Tongue (tissue), 2 donors: Measurements from ENCODE around the gene LRRC46. TPM values are rescaled to one million over a fixed set of nuclear protein-coding genes. Genes with fewer than 3 reads are reported as not detected.

ENCODE experiments used
- DNase-seq: peaks from one replicate; pipeline ENCODE4 v3.0.0-alpha.2; 2015
- total RNA-seq: library from RNA; depleted of rRNA; stranded (reverse); fragments of >200 nt; gene quantifications from one replicate; pipeline ENCODE4 v1.2.3, GENCODE V29; 2014

The LRRC46 gene
- not detected for total RNA-seq

DNA sequence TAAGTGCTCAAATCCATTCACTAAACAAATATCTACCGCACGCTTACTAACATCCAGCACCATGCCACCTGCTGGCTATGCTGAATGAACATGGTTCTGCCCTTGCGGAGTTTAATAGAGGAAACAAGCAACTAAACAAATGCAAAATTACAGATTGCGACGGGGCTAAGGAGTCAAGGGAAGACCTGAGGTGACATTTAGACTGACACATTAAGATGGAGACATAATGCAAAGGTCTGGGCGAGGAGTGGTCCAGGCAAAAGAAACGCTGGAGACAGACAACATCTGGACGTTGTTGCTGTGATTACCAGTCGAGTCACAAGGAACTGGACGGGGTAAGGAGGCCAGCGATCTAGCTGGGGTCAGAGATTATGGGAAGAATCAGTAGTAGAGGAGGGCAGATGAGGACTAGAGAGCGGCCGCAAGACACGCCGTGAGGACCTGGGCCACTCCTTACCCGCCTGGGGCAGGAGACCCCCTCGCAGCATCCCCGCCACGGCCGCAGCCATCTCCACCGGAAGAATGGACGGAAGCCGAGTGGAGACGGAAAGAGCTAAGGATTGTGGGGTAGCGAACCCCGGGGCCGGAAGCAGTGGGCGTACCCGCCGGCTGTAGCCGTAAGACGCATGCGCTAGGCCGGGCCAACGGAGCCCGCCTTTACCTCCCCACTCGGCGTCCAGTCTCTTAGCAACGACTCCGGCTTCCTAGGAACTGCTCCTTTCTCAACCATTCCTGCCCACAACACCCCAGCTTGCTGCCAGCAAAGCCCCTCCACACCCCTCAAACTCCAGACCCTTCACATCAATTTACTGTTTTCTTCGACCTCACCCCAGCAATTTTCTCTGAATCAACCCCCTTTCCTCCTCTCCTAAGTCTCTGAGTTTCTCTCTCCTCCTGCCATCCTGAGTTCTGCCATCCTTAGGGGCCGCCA lies at the start of gene LRRC46, which contains the start of gene MRPL10:
Gene LRRC46, plus strand, starts transcription at position 668 of the 931 bp plus-strand sequence. CDS start 320 bp downstream, outside the sequence.
Gene MRPL10, minus strand, starts transcription at position 539 of the 931 bp plus-strand sequence. Its CDS starts 30 bp downstream, at position 509.
- peak; percentile 98 for DNase-seq

DNA sequence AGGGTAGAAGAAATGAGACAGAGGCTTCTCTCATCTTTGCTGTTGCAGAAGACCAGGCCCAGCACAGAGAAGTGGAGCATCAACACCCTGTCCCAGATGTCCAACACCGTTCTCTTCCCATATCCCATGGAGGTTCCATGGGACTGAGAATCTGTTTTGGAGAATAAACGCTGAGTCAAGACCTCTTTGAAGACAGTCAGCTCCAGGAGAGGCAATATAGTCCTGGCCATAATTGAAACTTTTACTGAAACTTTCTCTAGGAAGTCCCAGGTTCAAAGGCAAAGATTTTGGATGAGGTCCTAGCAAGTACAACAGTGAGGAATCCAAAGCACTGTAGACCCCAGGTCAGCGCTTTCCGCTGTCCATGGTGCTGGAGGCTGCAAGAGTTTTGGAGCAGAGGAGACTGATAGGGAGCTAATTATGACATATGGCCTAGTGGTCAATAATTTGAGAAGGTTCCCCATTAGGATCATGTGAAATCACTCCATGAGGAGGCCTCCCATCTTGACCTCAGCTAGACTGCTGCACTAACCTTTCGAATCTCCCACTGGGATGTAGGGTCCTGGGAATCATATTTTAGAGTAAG lies 45.8 kb upstream of the LRRC46 start:
- DNase-seq: peak; percentile 73

DNA sequence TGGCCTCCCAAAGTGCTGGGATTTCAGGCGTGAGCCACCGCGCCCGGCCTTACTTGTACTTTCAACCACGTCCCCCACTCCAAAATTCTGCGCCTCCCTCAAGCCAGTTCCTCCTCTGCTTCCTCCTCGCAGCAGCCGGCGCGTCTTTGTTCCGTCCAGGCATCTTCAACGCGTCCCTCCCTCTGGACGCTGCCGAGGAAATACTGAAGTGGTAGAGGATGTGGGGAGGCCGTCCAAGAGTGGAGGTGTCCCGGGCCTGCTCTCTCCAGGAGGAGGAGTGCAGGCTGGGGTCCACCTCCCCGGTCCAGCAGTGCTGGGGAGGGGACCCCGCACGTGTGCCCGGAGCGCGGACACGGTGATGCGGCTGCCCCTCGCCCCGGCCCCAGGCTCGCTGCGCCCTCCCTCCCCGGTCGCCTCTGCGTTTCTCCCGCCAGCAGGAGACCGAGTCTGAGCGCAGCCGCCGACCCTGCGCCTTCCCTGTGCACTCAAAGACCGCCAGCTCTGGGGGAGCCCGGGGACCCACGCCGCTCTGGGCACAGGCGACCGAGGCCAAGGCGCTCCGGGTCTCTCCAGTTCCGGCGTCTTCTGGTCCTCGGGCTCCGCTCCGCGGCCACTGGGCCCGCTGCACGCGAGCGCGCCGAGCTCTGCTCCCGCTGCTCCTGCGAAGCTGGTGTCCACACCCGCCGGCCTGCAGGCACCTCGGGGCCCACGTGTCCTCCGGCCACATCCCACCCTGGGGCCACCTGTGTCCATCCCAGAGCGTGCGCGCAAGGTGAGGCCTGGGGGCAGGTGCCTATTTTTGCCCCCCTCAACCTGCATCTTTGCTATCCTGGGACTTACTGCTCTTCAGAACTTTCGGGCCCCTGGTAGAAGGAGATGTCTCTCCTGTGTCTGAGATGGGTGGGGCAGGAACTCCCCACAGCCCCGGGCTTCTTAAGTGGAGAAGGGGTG lies 41.6 kb upstream of the LRRC46 start:
- peak; percentile 40 for DNase-seq

GRCh38 chr17:47791025-47791424 lies 40.4 kb upstream of the LRRC46 start:
- DNase-seq: no peak

DNA sequence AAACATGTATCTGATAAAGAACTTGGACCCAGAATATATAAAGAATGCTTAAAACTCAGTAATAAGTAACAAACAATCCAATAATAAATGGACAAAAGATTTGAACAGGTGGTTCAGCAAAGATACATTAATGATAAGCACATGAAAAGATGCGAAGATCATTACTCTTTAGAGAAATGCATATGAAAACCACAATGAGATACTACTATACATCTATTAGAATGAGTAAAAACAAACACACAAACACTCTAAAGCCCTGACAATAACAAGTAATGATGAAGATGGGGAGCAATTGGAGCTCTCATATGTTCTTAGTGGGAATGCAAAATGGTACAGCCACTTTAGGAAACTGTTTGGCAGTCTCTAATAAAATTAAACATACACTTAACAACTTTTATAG lies 39.0 kb upstream of the LRRC46 start:
- no peak for DNase-seq

GRCh38 chr17:47792979-47793378 lies 38.5 kb upstream of the LRRC46 start:
- no peak for DNase-seq

GRCh38 chr17:47797797-47798196 lies 33.7 kb upstream of the LRRC46 start:
- no peak for DNase-seq

GRCh38 chr17:47800686-47801085 lies 30.8 kb upstream of the LRRC46 start:
- no peak for DNase-seq

DNA sequence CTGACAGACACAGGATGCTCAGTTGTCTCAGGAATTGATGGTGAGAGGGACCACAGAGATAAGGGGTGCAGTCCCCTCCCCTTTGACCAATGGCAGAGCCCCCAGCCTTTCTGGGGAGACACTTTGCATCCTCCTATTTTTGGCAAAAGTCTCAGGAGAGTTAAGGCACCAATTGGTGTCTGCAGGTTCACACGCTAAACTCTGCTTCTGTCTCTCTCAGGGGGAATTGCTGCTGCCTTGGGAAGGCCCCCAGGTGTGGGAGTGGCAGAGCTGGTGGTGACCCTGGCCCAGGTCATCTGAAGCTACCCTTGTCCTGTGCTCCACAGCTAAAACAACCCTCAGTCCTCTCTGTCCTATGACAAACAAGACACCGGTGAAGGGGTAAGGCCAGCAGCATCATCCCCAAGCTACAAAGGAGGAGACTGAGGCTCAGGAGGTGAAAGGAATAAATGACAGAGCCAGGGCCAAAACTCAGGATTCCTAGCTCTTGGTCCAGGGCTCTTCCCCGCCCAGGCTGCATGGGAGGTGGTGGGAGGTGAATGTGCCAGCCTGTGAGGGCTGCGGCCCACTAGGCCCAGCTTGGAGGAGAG lies 30.2 kb upstream of the LRRC46 start:
- no peak for DNase-seq

- no peak for DNase-seq
Observed at GRCh38 chr17:47801906-47802305, 29.6 kb upstream of the LRRC46 start.

- peak; percentile 63 for DNase-seq
Observed at GRCh38 chr17:47802341-47803022, 29.0 kb upstream of the LRRC46 start.

GRCh38 chr17:47803201-47803600 lies 28.3 kb upstream of the LRRC46 start:
- no peak for DNase-seq

- DNase-seq: no peak
Observed at GRCh38 chr17:47803751-47804150, 27.7 kb upstream of the LRRC46 start.

DNA sequence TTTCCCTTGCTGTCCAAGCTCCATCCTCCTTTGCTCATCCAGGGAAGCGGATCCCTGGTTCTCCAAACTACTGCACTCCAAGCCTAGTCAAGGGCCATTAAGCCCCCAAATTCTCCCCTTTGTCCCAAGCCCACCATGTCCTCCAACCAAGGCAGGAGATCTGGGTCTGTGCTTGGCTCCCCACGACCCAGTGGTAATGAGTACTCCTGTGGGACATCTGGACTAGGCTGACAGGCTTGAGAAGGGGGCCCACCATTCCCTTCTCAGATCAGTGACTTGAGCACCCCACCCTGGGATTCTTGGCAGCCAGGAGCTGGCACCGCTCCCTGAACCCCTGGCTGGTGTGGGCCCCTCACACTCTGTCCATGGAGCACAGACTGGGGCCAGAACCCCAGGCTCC lies 27.0 kb upstream of the LRRC46 start:
- DNase-seq: no peak

- no peak for DNase-seq
Observed at GRCh38 chr17:47806026-47806912, 25.2 kb upstream of the LRRC46 start.

DNA sequence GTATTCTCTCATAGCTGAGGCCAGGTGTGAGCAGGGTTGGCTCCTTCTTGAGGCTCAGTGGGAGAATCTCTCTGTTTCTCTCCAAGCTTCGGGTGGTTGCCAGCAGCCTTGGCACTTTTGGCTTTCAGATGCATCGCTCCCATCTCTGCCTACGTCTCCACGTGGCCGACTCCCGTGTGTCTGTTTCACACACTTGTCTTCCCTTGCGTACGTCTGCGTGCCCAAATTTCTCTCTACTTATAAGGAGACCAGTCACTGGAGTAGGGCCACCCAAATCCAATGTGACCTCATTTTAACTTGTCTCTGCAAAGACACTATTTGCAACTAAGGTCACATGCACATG lies 24.6 kb upstream of the LRRC46 start:
- DNase-seq: no peak

DNA sequence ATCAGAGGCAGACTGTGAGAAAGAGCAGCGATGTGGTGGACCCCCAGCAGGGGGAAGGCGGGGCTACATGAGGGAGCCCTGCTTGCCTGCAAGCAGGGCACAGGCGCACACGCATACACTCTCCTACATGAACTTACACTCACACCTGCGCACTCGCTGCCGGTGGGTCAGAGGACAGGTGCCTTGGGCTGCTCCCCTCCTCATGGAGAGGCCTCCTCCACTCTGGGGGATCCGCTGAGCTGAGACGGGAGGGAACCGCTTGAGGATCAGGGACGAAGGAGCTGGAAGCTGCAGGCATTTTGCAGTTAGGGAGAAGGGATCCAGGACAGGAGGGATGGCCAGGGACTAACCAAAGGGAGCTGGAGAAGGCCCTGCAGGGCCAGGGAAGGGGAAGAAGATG lies 24.0 kb upstream of the LRRC46 start:
- no peak for DNase-seq

- DNase-seq: no peak
Observed at GRCh38 chr17:47808036-47808829, 23.2 kb upstream of the LRRC46 start.

DNA sequence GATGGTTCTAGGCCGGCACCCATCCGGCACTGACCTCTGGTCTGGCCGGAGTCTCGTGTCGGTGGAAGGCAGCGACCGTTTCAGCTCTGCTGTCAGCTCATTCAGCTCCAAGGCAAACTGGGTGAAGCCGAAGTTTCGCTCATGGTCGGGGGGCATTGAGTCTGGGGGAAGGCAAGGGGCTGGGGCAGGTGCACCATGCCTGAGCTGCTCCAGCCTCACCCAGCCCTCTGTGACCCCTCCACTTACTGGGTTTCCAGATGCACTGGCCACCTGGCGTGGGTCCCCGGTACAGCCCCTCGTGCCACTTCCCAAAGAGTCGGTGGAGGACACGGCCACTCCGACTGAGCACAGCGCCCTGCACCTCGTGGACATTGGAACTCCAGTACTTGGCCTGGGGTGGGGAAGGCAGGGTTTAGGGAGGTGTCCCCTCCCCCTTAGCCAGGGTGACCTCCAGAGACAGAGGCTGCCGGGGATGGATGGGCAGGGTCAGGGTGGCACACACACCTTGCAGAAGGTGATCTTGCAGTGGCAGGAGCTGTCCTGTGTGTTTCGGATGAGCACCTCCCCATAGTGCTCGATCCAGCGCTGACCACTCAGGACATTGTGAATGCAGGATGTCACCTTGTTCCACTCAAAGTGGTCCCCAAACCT lies 22.5 kb upstream of the LRRC46 start:
- no peak for DNase-seq
